Measurements from ENCODE around the gene DLG4.

Gene DLG4

GRCh38 chr17:7224110-7224509, 4.5 kb upstream of the DLG4 start:
- ATAC-seq, result no peak
- TF ChIP-seq SNAI2 (CRISPR knock-in tag; IDR thresholded peaks at IDR 0.05), result no peak
- TF ChIP-seq ARNTL (CRISPR knock-in tag; IDR thresholded peaks at IDR 0.05; ENCODE audit: borderline replicate concordance, low read depth), result no peak
- TF ChIP-seq ZNF8 (CRISPR knock-in tag; IDR thresholded peaks at IDR 0.05), result no peak
- TF ChIP-seq ZC3H10 (CRISPR knock-in tag; IDR thresholded peaks at IDR 0.05), result no peak
- no peak for TF ChIP-seq TSHZ2 (CRISPR knock-in tag; IDR thresholded peaks at IDR 0.05)
- no peak for TF ChIP-seq ZNF565 (CRISPR knock-in tag; conservative IDR thresholded peaks at IDR 0.05; ENCODE audit: low read depth)
- no peak for TF ChIP-seq BACH2 (CRISPR knock-in tag; IDR thresholded peaks at IDR 0.05; ENCODE audit: borderline replicate concordance)
- no peak for TF ChIP-seq OSR1 (CRISPR knock-in tag; IDR thresholded peaks at IDR 0.05)
- TF ChIP-seq ZNF70 (CRISPR knock-in tag; IDR thresholded peaks at IDR 0.05), result no peak
- TF ChIP-seq RARB (CRISPR knock-in tag; IDR thresholded peaks at IDR 0.05), result no peak
- TF ChIP-seq ESRRG (CRISPR knock-in tag; IDR thresholded peaks at IDR 0.05), result no peak
- no peak for TF ChIP-seq PPARA (CRISPR knock-in tag; IDR thresholded peaks at IDR 0.05; ENCODE audit: borderline replicate concordance)
- TF ChIP-seq, protein P1, sequence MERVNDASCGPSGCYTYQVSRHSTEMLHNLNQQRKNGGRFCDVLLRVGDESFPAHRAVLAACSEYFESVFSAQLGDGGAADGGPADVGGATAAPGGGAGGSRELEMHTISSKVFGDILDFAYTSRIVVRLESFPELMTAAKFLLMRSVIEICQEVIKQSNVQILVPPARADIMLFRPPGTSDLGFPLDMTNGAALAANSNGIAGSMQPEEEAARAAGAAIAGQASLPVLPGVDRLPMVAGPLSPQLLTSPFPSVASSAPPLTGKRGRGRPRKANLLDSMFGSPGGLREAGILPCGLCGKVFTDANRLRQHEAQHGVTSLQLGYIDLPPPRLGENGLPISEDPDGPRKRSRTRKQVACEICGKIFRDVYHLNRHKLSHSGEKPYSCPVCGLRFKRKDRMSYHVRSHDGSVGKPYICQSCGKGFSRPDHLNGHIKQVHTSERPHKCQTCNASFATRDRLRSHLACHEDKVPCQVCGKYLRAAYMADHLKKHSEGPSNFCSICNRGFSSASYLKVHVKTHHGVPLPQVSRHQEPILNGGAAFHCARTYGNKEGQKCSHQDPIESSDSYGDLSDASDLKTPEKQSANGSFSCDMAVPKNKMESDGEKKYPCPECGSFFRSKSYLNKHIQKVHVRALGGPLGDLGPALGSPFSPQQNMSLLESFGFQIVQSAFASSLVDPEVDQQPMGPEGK (CRISPR knock-in tag; IDR thresholded peaks at IDR 0.05; ENCODE audit: borderline replicate concordance), result no peak
- TF ChIP-seq CSDC2 (CRISPR knock-in tag; IDR thresholded peaks at IDR 0.05), result no peak
- TF ChIP-seq TOX (CRISPR knock-in tag; IDR thresholded peaks at IDR 0.05; ENCODE audit: borderline replicate concordance), result no peak
- no peak for TF ChIP-seq ZFP30 (CRISPR knock-in tag; IDR thresholded peaks at IDR 0.05)
- TF ChIP-seq, protein P2, sequence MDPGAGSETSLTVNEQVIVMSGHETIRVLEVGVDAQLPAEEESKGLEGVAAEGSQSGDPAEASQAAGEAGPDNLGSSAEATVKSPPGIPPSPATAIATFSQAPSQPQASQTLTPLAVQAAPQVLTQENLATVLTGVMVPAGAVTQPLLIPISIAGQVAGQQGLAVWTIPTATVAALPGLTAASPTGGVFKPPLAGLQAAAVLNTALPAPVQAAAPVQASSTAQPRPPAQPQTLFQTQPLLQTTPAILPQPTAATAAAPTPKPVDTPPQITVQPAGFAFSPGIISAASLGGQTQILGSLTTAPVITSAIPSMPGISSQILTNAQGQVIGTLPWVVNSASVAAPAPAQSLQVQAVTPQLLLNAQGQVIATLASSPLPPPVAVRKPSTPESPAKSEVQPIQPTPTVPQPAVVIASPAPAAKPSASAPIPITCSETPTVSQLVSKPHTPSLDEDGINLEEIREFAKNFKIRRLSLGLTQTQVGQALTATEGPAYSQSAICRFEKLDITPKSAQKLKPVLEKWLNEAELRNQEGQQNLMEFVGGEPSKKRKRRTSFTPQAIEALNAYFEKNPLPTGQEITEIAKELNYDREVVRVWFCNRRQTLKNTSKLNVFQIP (CRISPR knock-in tag; IDR thresholded peaks at IDR 0.05; ENCODE audit: borderline replicate concordance, low read depth), result no peak

- ATAC-seq, result no peak
- TF ChIP-seq TSHZ2 (CRISPR knock-in tag; IDR thresholded peaks at IDR 0.05) (no peak), TOX (CRISPR knock-in tag; IDR thresholded peaks at IDR 0.05; ENCODE audit: borderline replicate concordance) (no peak), ZC3H10 (CRISPR knock-in tag; IDR thresholded peaks at IDR 0.05) (no peak), GLIS3 (CRISPR knock-in tag; IDR thresholded peaks at IDR 0.05) (no peak), ARNTL (CRISPR knock-in tag; IDR thresholded peaks at IDR 0.05; ENCODE audit: borderline replicate concordance, low read depth) (no peak), RARB (CRISPR knock-in tag; IDR thresholded peaks at IDR 0.05) (no peak), CREB5 (CRISPR knock-in tag; IDR thresholded peaks at IDR 0.05; ENCODE audit: low read depth) (no peak), ESRRG (CRISPR knock-in tag; IDR thresholded peaks at IDR 0.05) (no peak), ZNF565 (CRISPR knock-in tag; conservative IDR thresholded peaks at IDR 0.05; ENCODE audit: low read depth) (no peak), CSDC2 (CRISPR knock-in tag; IDR thresholded peaks at IDR 0.05) (no peak)
- TF ChIP-seq, protein P3, sequence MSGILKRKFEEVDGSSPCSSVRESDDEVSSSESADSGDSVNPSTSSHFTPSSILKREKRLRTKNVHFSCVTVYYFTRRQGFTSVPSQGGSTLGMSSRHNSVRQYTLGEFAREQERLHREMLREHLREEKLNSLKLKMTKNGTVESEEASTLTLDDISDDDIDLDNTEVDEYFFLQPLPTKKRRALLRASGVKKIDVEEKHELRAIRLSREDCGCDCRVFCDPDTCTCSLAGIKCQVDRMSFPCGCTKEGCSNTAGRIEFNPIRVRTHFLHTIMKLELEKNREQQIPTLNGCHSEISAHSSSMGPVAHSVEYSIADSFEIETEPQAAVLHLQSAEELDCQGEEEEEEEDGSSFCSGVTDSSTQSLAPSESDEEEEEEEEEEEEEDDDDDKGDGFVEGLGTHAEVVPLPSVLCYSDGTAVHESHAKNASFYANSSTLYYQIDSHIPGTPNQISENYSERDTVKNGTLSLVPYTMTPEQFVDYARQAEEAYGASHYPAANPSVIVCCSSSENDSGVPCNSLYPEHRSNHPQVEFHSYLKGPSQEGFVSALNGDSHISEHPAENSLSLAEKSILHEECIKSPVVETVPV (CRISPR knock-in tag; IDR thresholded peaks at IDR 0.05), result no peak
Observed at GRCh38 chr17:7223375-7223774, 3.7 kb upstream of the DLG4 start.
